ENCODE measurements around the gene EFCAB8.
A peak's percentile ranks its signal among the peaks of the same experiment; 100 is the strongest.

- peak in 1 of 7 experiments; percentile 11 for TF ChIP-seq CTCF (IDR thresholded peaks at IDR 0.05)
- no peak for TF ChIP-seq POLR2A (IDR thresholded peaks at IDR 0.05)
Observed at GRCh38 chr20:32945710-32946221, 87.0 kb downstream of the EFCAB8 start.

All from body of pancreas (tissue), 4 donors.